ENCODE measurements around the gene PGBD4.

PGBD4 gene

DNA sequence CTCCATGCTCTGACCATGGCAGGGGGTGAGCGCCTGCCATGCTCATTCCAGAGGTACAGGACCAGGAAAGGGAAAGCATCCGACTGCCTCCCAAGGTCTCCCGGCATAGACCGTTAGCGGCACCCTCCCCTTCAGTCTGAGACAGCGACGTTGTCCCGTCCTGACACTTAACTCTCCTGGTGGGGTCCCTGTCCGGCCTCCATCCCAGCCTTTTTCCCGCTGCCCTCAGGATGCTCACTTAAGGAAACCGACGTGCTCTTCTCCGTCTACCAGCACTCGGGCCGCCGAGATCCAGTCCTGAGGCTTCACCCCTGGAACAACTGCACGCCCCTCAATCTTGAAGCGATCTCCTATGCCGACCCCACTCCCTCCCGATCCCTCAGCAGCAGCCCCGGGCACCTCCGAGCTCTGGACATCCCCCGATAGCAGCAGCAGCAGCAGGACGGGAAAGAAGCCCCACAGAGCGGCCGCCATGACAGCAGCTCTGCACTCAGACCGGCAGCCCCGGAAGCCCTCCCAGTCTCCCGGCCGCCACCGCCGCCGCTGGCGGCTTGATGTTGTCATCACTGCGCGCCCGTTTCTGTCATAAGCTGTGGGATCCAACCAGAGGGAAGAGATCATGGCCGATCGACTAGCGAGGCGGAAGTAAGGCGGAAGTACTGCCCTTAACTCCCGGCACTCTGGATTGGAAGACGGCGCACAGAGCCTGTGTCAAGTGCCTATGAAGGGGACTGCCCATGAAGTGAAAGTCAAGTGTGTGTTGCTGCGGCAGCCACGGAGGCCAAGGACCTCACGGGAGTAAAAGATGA lies at the start of gene PGBD4, which contains the start of gene EMC7:
Gene PGBD4 (plus strand): TSS at position 718 of the 809 bp plus-strand sequence. CDS start 449 bp downstream, outside the sequence.
Gene EMC7 (minus strand): TSS at position 497 of the 809 bp plus-strand sequence. CDS start 23 bp downstream, at position 474.
- FAIRE-seq (peak; percentile 99), DNase-seq (ENCODE audit: insufficient read length, low spot score) (peak; percentile 90)

DNA sequence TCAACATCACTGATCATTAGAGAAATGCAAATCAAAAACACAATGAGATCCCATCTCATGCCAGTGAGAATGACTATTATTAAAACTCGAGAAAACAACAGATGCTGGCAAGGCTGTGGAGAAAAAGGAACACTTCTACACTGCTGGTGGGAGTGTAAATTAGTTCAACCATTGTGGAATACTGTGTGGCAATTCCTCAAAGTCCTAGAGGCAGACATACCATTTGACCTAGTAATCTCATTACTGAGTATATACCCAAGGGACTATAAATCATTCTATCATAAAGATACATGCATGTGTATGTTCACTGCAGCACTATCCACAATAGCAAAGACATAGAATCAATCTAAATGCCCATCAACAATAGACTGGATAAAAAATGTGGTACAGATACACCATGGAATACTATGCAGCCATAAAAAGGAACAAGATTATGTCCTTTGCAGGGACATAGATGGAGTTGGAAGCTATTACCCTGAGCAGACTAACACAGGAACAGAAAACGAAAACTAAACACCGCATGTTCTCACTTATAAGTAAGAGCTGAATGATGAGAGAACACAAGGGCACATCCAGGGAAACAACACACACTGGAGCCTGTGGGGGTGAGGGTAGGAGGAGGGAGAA lies 47.7 kb upstream of the PGBD4 start:
- FAIRE-seq (no peak), DNase-seq (ENCODE audit: insufficient read length, low spot score) (no peak)

- FAIRE-seq (no peak), DNase-seq (ENCODE audit: insufficient read length, low spot score) (peak; percentile 48)
Measured at GRCh38 chr15:34055868-34056595, 45.9 kb upstream of the PGBD4 start.

DNA sequence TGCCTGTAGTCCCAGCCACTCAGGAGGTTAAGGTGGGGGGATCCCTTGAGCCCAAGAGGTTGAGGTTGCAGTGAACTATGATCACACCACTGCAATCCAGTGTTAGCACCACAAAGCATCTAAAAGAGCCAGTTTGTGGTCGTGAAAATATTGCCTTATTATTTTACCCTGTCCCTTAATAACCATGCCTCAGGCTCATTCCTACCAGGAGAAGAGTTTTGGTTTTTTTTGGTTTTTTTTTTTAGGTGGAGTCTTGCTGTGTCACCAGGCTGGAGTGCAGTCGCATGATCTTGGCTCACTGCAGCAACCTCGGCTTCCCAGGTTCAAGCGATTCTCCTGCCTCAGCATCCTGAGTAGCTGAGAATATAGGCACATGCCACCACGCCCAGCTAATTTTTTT lies 45.0 kb upstream of the PGBD4 start:
- FAIRE-seq (no peak), DNase-seq (ENCODE audit: insufficient read length, low spot score) (no peak)

DNA sequence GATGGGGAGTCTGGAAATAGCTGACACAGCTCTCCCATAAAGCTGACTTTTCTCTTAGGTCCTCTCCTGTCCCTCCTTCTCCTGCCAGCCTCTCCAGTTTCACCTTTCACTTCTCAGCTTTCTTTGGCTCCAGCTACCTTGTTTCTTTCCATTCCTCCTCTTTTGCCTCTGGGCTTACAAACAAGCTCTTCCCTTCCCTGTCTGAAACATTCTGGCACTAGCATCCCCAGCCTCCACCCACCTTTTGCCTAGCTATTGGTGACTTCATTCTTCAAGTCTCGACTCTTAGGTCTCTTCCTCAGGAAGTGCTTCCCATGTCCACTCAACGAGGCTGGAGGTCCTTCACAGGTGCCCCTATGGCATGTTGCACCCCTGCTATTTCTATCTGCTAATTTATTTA lies 42.4 kb upstream of the PGBD4 start:
- FAIRE-seq (no peak), DNase-seq (ENCODE audit: insufficient read length, low spot score) (no peak)

GRCh38 chr15:34059946-34060345 lies 41.9 kb upstream of the PGBD4 start:
- FAIRE-seq: no peak

DNA sequence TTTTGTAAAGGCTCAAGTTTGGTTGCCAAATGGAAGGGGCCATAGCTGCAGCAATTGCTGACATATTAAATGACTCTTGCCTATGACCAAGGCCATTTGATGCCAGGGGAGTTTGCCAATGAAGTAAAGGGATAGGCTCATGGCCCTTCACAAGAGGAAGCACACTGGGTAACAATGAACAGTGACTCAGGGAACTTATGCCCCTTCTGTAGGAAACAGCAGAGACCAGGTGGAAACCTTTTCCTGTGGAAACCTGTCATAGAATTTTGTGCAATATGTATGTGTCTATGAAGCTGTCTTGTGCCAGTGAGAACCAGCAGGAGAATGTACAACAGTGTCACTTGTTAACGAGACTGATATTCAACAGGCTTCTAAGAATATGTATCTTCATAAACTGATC lies 37.4 kb upstream of the PGBD4 start:
- DNase-seq (ENCODE audit: insufficient read length, low spot score) (no peak), FAIRE-seq (no peak)

More at GRCh38 chr15:34059946-34060345, 41.9 kb upstream of the PGBD4 start:
- DNase-seq (ENCODE audit: insufficient read length, low spot score): no peak

DNA sequence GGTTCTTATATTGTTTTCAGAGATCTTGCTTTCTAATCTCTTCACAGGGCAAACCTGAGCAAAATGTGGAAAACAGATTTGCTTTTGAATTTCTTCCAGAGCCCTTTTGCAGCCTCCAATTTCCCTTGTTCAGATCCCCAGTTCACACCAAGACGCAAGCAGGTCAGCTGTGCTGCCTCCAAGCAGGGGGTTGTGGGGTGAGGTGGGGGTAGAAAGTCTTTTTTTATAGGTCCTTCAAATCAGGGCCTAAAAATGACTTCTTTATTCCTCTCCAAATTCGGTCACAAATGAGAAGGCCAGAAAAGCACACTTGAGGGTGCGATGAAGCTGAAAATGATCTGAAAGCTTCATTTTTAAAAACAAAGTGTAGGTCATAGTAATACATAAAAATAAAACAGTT lies 36.6 kb upstream of the PGBD4 start:
- FAIRE-seq (no peak), DNase-seq (ENCODE audit: insufficient read length, low spot score) (no peak)

GRCh38 chr15:34065941-34066340 lies 35.9 kb upstream of the PGBD4 start:
- no peak for DNase-seq (ENCODE audit: insufficient read length, low spot score)
- no peak for FAIRE-seq

GRCh38 chr15:34070003-34070402 lies 31.9 kb upstream of the PGBD4 start:
- no peak for DNase-seq (ENCODE audit: insufficient read length, low spot score)

DNA sequence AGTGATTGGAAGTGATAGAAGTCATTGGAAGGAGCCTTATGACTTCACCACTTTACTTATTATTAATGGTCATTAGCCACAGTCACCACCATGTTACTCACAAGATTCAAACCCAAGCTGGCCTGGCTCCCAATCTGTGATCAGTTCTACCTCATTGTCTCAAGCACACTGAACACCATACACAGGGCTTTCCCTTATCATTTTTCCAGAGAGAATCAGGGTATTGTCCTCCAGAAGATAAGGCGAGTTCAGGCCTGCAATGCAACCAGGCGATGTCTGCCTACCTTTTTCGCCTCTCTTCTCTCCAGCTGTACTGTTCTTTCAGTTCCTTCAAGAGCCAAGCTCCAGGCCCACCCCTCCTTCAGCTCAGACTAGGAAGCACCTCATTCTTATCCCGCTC lies 25.1 kb upstream of the PGBD4 start:
- FAIRE-seq (no peak), DNase-seq (ENCODE audit: insufficient read length, low spot score) (no peak)

More at GRCh38 chr15:34070003-34070402, 31.9 kb upstream of the PGBD4 start:
- FAIRE-seq: no peak

DNA sequence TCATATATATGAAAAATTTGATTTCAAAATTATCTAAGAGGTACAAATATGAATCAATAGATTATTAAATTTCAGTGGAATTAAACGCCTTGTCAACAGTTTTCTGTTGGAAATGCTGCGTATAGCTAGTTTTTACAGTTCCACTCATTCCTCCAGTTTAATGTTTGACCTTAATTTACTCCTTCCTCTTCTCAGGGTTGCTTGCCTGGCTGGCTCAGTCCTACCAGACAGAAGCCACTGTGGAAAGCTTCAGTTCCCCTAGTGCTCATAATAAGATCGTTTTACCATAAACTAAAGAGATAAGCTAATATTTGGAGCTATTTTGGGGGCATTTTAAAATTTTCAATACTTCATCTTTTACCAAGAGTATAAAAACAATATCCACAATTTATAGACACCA lies 23.0 kb upstream of the PGBD4 start:
- FAIRE-seq (no peak), DNase-seq (ENCODE audit: insufficient read length, low spot score) (no peak)

DNA sequence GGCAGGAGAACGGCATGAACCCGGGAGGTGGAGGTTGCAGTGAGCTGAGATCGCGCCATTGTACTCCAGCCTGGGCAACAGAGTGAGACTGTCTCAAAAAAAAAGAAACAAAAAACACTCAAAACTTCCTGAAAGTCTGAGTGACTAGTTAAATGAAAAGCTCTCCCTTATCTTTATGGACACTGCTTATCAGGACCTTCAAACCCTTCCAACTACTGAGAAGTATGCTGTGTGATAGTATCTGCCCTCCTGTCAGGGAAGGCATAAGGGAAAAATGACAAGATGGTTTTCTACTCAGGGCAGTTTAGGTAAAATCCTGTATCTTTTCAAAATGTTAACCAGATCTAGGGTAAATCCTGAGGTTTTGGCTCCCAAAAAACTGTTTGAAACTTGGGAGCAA lies 22.0 kb upstream of the PGBD4 start:
- DNase-seq (ENCODE audit: insufficient read length, low spot score) (no peak), FAIRE-seq (no peak)

DNA sequence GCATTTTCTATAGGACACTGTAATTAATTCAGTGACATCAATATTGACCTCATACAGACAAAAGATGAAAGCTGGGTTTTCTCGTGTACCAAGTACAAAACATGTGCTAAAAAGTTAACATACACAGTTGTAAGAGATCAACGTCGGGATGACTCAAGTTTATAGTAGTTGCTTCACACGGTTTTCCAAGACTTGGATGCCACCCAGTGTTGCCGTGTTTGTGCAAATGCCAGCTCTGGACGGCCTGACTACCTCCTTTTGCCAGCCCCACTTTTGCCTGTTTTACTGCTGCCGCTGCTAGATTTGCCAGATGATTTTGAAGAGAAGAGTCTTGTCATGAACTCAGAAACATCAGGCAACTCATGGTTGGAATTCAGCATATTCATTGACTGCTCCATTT lies 17.8 kb upstream of the PGBD4 start:
- no peak for DNase-seq (ENCODE audit: insufficient read length, low spot score)
- FAIRE-seq: no peak

DNA sequence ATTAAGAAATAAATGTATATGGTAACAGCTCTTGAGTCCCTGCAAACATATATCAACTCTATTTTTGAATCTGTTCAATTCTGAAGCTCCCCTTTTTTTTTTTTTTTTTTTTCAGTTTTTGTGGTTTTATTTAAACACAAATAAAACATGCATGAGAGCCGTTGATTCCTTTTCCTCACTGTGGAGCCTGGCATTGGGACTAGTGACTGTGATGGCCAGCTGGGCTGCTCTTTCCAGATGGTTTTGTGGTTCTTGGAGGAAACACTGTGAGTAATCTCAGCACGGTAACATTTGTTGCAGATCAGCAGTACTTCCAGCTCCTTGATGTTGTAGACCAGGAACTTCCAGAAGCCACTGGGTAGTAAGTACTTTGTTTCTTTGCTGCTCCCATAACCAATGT lies 16.1 kb upstream of the PGBD4 start:
- no peak for FAIRE-seq

GRCh38 chr15:34099914-34100313 lies 2.0 kb upstream of the PGBD4 start:
- no peak for FAIRE-seq
- no peak for DNase-seq (ENCODE audit: insufficient read length, low spot score)

More for the DNA sequence above, 16.1 kb upstream of the PGBD4 start:
- no peak for DNase-seq (ENCODE audit: insufficient read length, low spot score)

GRCh38 chr15:34102175-34102925 lies 467 bp downstream of the PGBD4 start:
- DNase-seq (ENCODE audit: insufficient read length, low spot score) (no peak), FAIRE-seq (no peak)

DNA sequence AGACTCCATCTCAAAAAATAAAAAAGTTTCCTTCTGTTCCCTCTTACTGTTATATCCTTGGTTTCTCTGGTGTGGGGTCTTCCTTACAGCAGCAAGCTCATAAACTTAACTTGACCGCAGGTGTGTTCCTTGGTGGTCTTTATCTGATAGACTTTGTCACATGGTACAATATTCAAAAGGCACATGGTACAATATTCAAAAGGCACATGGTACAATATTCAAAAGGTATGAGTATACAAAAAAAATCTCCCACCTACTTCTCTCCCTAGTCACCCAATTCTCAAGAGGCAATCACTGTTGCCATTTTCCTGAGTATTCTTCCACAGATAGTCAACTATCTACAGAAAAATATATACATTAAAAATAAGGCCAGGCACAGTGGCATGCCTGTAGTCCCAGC lies 4.5 kb downstream of the PGBD4 start:
- no peak for DNase-seq (ENCODE audit: insufficient read length, low spot score)
- no peak for FAIRE-seq

GRCh38 chr15:34107315-34107714 lies 5.4 kb downstream of the PGBD4 start:
- no peak for DNase-seq (ENCODE audit: insufficient read length, low spot score)
- no peak for FAIRE-seq

GRCh38 chr15:34109797-34110663 lies 8.1 kb downstream of the PGBD4 start:
- DNase-seq (ENCODE audit: insufficient read length, low spot score): peak; percentile 17
- FAIRE-seq: no peak
